GM18873 (cell line): ENCODE measurements around the gene COBL.

Source experiments
- ATAC-seq: cut with Tn5 transposase; IDR thresholded peaks from one replicate; pipeline ENCODE4 v1.9.1; 2021; ENCODE audit warnings: mild to moderate bottlenecking, moderate library complexity, moderate number of reproducible peaks; ENCODE audit not compliant: unreplicated experiment, low FRiP score

Gene COBL

DNA sequence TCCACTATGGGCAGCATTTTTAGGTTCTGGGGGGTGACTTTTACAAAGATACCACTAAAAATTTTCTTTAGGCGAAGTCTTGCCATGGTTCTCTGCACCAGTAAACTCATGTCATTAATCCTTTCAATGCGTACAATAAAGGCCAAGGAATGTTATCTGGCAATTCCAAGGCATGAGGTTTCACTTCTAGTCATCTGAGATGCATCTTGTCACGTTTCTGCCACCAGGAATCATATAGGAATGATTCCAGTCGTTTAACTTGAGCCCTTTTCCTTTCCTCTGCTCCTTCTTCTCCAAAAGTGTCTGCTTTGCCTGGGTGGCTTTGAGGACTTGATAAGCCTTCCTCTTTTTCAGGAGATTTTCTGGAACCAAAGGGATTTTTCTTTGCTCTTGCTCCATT is 56.8 kb downstream of the COBL start:
- ATAC-seq = no peak

DNA sequence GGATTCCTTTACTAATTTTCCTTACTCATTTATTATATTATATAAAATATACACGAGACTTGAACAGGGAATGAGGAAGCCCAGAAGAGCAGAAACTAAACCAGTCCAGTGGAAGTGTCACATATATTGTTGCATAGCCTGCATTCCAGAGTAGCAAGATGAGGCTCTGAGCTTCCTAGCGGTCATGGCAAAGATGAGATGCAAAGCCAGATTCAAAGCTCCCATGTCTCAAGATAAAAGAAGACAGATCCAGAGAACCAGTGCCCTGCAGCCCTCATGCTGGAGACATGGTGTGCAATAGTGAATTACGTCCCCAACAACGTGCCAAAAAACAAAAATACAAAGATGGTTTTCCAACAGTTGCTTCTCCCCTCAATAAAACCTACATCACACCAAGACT is 59.7 kb downstream of the COBL start:
- no peak for ATAC-seq

DNA sequence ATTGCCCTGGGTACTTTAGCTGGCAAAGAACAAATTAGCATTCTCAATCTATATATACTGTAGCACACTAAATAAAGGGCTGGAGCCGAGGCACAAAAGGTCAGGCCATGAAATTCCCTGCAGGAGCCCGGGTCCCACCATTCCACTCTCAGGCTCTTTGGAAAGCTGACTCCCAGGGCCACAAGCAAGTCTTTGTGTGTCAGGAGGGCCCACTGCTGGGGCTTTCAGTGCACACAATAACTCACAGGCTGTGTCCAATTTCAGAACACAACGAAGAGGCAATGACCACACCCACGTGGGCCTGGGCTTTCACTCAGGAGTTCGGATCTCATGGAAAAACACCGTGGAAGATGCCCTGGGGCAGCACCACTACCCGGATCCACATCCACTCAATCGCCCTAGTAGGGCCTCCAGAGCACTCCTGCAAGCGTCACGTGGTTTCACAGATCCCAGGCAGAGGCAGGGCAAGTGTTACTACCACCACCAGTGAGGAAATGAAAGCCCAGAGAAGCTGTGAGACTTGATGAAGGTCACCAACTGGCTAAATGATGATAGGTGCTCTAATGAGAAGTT is 60.3 kb downstream of the COBL start:
- ATAC-seq = no peak

DNA sequence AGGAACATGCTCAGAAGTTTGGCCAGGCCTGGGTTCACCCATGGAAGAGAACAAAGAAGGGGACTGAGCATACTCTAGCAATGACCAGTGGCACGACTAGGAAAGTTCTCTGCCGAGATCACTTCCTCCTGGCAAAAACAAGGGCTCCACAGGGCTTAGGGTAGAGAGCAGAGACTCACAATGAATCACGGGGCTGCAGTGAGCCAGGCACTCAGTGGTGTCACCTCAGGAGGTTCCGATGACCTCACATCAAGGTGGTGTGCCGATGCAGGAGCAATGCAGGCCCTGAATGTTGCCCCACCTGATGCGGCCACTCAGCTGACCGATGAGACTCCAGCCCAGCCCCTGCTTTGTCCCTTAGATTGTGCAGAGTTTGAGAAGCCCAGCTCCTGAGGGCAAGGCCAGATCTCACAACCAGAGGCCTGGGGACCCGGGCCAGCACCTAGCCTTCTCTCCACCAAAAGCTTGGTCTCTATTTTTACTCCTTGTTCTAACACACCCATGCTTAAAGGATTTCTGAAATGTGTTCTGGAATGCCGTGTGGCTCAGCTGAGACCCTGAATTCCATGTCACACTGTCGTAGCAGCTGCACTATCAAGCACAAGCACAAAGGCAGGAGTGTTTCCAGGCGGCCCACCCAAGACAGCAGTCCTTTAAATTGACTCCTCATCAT is 60.9 kb downstream of the COBL start:
- ATAC-seq = no peak

DNA sequence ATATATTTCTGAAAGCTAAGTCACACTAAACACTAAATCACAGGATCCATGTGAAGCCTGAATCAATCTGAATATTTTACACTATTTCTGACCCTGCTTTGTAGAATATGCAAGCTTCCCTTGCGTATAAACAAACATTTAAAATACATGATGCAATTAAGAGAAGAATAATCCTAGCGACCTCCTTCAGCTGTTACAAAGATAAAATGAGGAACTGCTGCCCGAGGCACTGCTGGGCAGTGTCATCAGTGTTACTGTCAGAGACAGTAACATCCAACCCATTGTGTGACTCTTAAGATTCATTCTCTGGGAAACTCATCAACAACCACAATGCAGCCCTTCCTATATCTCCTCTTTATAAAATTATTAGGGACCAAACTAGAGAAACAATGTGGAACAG is 61.6 kb downstream of the COBL start:
- no peak for ATAC-seq

DNA sequence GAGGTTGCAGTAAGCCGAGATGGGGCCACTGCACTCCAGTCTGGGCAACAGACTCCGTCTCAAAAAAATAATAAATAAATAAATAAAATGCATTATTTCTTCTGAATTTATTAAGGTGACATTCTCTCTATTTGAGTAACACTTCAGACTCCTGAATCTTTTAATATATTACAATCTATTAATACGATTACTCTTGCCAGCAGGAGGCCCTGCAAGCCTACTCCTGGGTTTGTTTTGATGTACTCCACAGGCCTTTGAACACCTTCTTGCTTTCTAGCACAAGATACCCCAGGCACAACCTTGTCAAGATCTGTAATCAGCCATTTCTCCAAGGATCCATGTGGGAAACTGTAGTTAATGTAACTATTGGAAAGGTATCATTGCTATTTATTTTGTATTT is 63.5 kb downstream of the COBL start:
- no peak for ATAC-seq

DNA sequence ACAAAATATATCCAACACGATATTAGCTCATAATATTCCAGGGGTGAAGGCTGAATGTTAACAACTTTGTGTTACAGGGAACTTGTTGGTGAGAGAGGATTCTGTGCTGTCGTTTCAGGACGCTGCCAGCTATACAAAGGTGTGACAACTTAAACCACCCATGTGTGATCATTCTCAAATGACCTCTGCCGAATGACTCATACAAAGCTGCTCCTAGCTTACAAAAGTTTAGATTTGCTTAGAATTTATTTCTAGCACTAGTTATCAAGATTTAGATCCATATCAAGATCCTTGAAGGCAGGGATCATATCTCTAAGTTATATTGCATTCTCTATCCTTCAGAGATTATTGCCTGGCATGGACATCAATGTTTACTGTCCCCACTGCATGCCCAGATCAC is 65.3 kb downstream of the COBL start:
- ATAC-seq = no peak

DNA sequence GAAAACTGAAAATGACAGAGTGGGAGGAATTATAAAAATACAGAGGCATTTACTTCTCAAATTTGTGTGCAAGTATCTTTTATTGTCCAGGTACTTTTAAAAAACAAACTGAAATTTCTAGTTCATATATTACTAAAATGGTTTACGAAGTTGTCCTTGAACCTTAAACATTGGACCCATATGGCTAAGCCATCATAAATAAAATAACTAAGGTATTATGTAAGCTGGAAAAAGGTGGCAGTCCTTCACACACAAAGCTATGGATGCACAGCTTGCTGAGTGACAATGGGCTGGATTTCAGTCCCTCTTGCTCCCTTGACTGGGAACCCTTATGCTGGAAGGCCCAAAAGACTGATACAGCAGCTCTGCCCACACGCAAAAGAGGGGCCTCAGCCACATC is 66.1 kb downstream of the COBL start:
- no peak for ATAC-seq

DNA sequence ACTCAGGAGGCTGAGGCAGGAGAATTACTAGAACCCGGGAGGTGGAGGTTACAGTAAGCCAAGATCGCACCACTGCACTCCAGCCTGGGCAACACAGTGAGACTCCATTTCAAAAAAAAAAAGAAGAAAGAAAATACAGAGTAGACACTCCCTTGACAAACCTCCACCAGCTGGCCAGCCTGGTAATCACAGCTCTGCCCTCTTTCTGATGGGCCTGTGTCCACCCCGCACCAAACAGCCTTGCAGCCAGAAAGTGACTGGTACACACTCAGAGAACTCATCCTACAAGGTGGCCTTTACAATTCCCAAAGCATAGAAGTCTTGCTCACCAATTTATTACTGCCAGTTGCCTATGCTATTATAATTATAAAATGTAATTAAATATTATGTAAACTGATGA is 66.6 kb downstream of the COBL start:
- ATAC-seq = no peak

DNA sequence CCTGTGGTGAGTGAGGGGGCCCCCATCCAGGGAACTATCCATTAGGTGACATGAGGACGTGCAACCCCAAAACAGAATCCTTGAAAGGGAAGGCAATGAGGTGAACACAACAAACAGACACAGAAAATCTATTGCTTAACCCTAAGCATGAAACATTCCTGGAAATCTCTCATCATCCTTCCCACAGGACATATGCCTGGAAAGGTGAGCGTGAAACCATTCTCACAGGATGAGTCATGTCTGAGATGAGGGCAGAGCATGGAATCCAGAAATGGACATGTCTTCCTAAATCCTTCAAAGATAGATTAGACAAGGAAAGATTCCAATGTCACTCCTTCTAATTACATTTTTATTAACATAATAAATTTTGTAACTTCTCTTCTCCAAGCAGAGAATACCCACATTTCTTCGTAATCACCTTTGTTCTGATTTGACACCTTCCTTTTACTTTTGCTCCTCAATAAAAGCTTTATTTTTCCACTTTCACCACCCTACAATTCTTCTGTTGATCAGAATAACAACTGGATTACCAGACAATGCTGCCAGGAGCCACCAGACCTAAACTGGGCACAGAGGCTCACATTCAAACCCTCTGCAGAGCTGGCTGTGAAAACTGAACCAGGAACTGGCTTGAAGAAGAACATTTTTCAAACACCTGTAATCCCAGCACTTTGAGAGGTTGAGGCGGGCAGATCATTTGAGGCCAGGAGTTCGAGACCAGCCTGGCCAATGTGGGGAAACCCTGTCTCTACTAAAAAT is 67.2 kb downstream of the COBL start:
- ATAC-seq = no peak

DNA sequence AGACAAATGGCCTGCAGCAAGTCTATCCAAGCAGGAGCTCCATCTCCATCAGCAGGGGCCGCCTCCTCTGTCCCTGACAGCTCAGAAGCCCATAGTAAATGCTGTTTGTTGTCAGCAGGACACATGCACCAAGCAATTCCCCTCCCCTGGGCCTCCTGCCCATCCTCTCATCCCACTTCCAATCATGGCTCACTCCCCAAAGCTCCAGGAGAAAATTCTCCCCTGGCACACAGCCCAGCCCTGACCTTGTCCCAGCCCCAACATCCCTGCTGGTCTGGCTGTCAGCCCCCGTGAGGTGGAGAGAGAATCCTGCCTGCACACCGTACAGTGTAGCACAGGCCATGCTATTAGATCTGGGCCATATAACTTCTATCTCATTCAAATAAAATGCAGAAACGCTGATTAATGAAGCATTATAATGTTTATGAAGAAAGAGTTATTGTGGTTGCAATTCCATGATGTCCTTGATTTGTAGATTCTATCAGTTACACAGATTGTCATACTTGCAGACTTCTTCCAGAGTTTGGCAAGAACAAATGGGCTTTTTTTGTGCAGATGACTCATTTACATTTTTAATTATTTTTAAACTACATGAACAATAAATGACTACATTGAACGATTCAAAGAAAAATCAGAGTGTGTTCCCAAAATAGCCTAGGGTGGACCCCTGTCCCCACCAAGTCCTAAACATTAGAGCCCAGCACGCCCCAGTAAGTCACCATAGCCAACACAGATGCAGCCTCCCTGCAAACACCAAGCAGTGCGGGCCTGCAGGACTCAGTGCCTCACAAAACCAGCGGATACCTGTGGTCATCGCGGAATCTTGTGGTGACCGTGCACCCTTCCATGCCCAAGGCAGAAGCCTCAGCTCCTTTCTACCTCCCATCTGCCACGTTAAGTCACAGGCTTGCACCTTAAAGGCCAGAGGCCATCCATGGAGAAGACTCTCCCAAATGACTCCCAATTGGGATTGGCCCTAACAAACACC is 70.1 kb downstream of the COBL start:
- ATAC-seq = no peak

DNA sequence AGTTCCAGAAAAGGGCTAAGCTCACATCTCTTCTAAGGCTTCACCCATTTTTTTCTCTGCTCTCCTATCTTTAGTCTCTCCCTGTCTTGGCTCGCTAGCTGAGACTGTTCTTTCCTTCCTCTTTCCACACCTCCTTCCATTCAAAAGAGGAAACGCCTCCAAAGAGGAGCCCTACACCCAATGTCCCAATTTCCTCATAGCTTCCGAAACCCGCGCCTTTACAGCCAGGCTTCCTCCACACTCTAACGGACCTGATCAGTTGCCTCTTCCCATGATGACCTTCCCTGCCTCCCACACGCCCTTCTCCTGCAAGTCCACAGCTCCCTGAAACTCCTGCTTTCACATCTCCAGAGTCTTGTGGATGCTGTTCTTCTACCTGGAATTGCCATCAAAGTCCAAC is 71.7 kb downstream of the COBL start:
- no peak for ATAC-seq

DNA sequence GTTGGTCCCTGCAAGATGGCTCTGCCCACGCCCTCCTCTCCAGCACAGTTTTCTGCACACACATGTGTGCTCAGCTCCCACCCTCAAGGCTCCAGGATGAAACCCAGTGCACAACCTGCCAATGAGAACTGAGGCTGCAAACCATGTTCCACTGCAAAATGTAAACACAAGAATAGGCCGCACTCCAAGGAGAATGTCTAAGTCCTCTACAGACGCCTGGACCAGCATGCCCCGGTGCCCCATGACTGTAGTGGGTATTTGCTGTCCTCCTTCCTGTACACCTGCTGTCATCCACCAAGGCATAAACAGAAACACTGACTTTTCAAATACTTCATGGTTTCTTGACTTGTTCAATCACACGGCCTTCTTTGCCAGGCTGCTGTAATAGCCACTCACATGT is 72.6 kb downstream of the COBL start:
- no peak for ATAC-seq

DNA sequence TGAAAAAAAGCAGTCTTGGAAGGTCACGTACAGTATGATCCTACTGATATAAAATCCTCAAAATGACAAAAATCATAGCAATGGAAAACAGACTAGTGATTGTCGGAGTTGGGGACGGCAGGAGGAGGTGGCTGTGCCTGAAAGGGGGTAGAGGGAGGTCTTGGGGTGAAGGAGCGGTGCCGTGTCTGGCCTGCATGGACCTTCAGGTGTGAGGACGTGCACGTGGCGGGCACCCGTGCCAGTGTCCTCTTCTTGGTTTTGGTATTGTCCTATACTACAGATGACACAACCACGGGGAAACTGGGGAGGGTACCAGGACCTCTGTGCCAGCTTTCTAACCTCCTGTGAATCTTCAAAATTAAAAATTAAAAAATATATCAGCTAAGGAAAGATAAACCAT is 73.0 kb downstream of the COBL start:
- no peak for ATAC-seq

DNA sequence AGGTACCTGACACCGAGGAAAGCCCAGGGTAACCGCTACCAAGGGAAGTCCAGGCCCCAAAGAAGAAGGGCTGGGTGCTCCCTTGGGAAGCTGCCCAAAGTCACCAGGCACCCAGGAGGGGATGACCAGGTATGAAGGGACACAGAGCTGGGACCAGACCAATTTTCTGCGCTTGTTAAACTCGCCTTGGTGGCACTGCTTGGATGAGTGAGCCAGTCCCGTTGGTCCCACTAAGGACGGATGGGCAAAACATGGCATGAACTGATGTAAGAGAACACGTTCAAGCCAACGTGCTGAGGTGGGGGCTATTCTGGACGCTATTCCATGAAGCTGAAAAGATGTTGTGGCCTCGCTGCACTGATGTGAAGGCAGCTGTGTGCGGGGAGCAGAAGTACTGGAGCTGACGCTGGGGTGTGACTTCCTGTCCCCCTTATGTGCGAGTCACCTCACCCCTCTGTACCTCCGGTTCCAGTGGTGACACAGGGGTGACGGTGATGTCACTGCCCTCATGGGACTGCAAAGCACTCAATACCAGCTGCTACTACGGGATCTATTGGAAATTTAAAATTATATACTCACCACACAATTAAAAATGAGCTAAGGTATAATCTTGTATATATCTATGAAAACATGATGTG is 73.6 kb downstream of the COBL start:
- no peak for ATAC-seq

DNA sequence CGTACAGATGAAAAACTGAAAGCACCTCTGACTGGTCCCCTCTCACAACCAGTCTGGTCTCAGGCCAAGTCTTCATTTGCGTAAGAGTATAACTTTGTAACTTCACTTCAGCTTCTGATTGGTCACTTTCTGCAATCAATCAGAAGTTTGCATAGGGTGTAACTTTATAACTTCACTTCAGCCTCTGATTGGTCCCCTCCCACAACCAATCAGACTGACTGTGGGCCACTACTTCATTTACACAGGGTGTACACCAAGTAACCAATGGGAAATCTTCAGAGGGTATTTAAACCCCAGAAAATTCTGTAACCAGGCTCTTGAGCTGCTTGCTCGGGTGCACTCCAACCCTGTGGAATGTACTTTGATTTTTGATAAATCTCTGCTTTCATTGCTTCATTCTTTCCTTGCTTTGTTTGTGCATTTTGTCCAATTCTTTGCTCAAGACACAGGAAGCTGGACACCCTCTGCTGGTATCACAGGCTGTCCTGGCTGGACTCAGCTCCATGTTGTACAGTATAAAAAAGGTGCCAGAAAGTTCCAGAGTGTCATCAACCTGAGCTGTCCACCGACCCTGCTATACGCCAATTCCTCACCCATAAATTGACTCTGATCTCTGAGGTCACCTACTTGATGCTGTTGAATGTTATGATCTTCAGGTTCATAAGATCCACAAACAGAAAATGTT is 74.5 kb downstream of the COBL start:
- no peak for ATAC-seq

DNA sequence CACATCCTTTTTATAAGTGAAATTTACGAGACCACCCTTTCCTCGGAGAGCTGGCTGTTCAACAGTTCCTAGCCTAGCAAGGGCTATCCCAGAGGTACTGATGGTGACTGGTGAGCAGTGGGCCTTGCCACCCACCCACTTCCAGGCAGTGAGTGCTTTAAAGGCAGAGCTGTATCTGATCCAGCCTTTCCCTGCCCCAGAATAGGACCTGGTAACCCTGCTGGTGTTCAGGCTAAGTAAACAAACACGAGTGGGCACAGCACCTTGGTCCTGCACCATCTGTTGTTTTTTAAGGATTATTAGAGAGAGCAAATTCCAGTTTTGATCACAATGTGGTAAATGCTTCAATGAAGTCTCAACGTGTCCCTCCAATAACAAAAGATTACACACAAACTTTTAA is 75.7 kb downstream of the COBL start:
- ATAC-seq = no peak

DNA sequence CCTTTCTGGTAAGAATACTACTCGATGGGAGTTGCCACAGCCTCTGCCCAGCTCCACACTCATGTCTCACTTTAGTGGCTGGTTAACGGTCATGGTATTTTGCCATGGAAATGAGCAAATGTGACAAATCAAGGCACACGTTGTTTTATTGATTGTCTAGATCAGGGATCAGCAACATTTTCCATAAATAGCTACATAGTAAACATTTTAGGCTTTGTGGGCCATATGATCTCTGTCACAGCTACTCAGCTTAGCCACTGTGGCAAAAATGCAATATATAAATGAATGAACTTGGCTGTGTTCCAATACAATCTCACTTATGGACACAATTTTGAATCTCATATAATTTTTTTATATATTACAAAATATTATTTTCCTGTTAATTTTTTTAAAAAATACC is 76.9 kb downstream of the COBL start:
- ATAC-seq = no peak

DNA sequence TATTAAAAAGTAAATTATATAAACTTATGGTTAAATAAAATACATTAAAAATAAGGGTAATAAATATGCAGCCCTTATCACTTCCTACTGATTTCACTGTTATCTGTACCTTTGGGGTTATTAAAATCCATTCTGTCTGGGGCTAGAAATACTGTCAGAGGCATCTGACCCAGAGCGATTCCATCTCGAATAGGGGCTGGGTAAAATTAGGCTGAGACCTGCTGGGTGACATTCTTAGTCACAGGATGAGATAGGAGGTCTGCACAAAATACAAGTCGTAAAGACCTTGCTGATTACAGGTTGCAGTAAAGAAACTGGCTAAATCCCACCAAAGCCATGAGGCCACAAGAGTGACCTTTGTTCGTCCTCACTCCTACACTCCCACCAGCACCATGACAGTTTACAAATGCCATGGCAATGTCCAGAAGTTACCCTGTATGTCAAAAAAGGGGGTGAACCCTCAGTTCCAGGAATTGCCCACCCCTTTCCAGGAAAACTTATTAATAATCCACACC is 77.6 kb downstream of the COBL start:
- ATAC-seq = no peak
